ENCODE results near the gene RPA4.
"Not testable (repeated sequence)": the region's sequence is repeated elsewhere in the genome, so short reads cannot be mapped to it uniquely, and the experiment has no call there.

Gene RPA4, protein sequence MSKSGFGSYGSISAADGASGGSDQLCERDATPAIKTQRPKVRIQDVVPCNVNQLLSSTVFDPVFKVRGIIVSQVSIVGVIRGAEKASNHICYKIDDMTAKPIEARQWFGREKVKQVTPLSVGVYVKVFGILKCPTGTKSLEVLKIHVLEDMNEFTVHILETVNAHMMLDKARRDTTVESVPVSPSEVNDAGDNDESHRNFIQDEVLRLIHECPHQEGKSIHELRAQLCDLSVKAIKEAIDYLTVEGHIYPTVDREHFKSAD

DNA sequence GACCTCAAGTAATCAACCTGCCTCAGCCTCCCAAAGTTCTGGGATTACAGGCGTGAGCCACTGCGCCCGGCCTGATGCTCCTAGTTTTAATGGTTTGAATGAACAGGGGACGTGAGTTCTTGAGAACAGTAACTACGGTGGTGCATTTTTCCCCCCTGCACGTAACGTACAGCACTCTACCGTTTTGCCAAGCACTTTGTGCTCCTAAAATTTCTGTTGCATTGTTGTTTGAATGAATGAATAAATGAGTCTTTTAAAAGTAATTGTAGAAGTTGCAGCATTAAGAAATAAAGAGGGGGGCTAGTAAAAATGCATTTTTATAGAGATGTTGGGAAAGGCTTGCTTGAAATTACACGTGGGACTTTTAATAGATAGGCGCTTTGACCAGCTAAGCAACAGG lies at the start of gene RPA4:
TSS of gene RPA4 (plus strand) at position 301 of the 400 bp plus-strand sequence. CDS start 403 bp downstream, outside the sequence.
- Histone ChIP-seq H3K36me3 (ENCODE audit: insufficient read depth, low read length) (no peaks in the 10 kb centered on the region), H2AFZ (ENCODE audit: low read length, unreplicated experiment) (no peak within 1 kb of the TSS), H3K79me2 (ENCODE audit: control insufficient read depth, insufficient read depth, low read length, unreplicated experiment) (no peaks in the 10 kb centered on the region), H3K4me3 (ENCODE audit: low read depth, low read length) (no peak within 1 kb of the TSS), H3K4me1 (ENCODE audit: control insufficient read depth, insufficient read depth, low read length, unreplicated experiment) (no peaks in the 10 kb centered on the region), H3K27ac (ENCODE audit: low read depth, low read length) (no peak within 1 kb of the TSS), H3K27me3 (ENCODE audit: insufficient read depth, low read length) (no peaks in the 10 kb centered on the region)

DNA sequence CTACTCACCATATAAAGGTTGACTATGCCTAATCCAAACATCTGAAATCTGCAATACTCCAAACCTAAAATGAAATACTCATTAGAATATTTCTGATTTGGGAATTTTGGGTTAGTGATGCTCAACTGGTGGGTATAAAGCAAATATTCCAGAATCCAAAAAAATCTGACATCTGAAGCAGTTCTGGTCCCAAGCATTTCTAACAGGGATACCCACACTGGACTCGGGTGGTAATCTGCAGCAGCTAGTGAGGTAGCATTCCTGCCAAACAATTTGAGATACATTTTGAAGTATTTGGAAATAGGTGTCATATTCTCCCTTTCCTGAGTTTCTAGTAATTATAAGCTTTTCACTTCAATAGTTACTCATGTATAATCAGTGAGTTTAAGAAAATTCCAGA lies 49.6 kb upstream of the RPA4 start:
- H3K27me3 ChIP-seq (ENCODE audit: insufficient read depth, low read length) = no peaks in the 10 kb centered on the region
- H3K79me2 ChIP-seq (ENCODE audit: control insufficient read depth, insufficient read depth, low read length, unreplicated experiment) = no peaks in the 10 kb centered on the region
- no peaks in the 10 kb centered on the region for H3K36me3 ChIP-seq (ENCODE audit: insufficient read depth, low read length)
- no peak overlapping the region for H3K4me3 ChIP-seq (ENCODE audit: low read depth, low read length)
- no peak overlapping the region for H2AFZ ChIP-seq (ENCODE audit: low read length, unreplicated experiment)
- H3K27ac ChIP-seq (ENCODE audit: low read depth, low read length) = no peak overlapping the region
- H3K4me1 ChIP-seq (ENCODE audit: control insufficient read depth, insufficient read depth, low read length, unreplicated experiment) = peaks cover 10% of the 10 kb centered on the region

DNA sequence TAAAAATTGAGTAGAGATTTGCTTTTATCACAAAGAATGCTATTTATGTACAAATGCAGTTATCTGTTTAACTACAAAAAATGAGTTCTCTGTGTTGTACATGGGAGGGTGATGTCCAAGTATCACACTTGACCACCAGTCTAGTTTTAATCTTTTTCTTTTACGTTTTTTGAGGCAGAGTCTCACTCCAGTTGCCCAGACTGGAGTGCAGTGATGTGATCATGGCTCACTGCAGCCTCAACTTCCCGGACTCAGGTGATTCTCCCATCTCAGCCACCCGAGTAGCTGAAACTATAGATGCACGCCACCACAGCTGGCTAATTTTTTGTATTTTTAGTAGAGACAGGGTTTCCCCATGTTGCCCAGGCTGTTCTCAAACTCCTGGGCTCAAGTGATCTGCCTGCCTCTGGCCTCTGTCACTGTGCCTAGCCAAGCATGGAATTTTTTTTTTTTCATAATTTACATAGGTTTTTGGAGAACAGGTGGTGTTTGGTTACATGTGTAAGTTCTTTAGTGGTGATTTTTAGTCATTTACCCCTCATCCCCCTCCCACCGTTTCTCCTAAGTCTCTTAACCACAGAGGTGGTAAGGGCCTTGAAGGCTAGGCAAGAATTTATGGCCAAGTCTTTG lies 47.9 kb upstream of the RPA4 start:
- H3K27me3 ChIP-seq (ENCODE audit: insufficient read depth, low read length) = no peaks in the 10 kb centered on the region
- no peak overlapping the region for H3K27ac ChIP-seq (ENCODE audit: low read depth, low read length)
- peaks cover 10% of the 10 kb centered on the region for H3K4me1 ChIP-seq (ENCODE audit: control insufficient read depth, insufficient read depth, low read length, unreplicated experiment)
- H2AFZ ChIP-seq (ENCODE audit: low read length, unreplicated experiment) = no peak overlapping the region
- no peaks in the 10 kb centered on the region for H3K36me3 ChIP-seq (ENCODE audit: insufficient read depth, low read length)
- no peaks in the 10 kb centered on the region for H3K79me2 ChIP-seq (ENCODE audit: control insufficient read depth, insufficient read depth, low read length, unreplicated experiment)
- H3K4me3 ChIP-seq (ENCODE audit: low read depth, low read length) = no peak overlapping the region

DNA sequence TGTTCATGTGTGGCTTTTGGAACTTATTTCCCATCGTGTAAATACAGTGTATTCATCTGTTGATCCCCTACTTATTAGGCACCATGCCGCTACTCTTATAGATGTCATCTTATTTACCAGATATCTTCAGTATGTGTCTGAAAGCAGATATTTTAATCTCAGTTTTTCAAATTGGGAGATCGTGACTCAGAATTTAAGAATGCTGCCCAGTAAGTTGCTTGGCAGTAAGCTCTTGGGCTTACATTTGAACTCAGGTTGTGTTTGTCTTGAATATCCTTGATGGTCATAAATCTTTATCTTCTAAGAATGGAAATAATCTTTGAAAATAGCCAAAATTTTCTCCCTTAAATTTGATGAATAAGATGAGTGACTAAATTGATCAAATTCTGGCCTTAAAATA lies 45.9 kb upstream of the RPA4 start:
- Histone ChIP-seq H3K79me2 (ENCODE audit: control insufficient read depth, insufficient read depth, low read length, unreplicated experiment) (no peaks in the 10 kb centered on the region), H2AFZ (ENCODE audit: low read length, unreplicated experiment) (no peak overlapping the region), H3K4me3 (ENCODE audit: low read depth, low read length) (no peak overlapping the region), H3K27me3 (ENCODE audit: insufficient read depth, low read length) (no peaks in the 10 kb centered on the region), H3K27ac (ENCODE audit: low read depth, low read length) (no peak overlapping the region), H3K4me1 (ENCODE audit: control insufficient read depth, insufficient read depth, low read length, unreplicated experiment) (peaks cover 10% of the 10 kb centered on the region), H3K36me3 (ENCODE audit: insufficient read depth, low read length) (no peaks in the 10 kb centered on the region)

DNA sequence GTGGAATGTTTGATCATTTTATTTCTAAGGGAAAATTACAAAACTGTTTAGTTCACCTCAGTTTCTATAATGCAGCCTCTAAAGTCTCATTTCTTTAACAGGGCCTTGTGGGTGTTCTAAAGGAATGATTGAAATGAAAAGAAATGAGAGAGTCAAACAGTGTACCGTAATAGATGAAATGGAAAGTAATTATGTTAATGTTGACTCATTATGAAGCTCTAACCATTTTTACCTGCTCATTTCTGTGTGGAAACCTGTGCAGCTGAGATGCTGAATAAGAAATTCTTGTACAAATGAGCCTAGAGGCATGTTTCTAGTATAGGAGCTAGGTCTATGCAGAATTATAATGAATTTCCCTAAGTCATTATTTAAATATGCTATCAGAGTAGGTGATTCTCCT lies 45.2 kb upstream of the RPA4 start:
- Histone ChIP-seq H3K36me3 (ENCODE audit: insufficient read depth, low read length) (no peaks in the 10 kb centered on the region), H3K4me1 (ENCODE audit: control insufficient read depth, insufficient read depth, low read length, unreplicated experiment) (peaks cover 10% of the 10 kb centered on the region), H3K79me2 (ENCODE audit: control insufficient read depth, insufficient read depth, low read length, unreplicated experiment) (no peaks in the 10 kb centered on the region), H3K27me3 (ENCODE audit: insufficient read depth, low read length) (no peaks in the 10 kb centered on the region), H2AFZ (ENCODE audit: low read length, unreplicated experiment) (no peak overlapping the region), H3K4me3 (ENCODE audit: low read depth, low read length) (no peak overlapping the region), H3K27ac (ENCODE audit: low read depth, low read length) (no peak overlapping the region)

DNA sequence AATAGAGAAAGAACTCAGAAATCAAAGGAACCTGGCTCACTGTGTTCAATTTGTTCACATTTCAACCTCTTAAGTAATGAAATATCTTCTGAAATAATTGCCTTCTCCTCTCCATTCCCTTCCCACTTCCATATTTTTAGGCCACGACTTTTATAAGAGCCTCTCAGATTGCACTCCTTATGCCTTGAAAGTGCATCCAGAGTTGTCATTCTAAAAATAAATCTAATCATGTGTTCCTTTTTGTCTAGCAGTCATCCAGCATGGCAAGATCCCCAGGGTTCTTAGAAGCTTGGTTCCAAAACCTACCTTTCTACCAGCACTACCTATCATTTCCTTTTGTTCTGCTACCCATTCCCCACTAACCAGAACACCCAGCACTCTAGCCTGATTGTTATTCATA lies 42.4 kb upstream of the RPA4 start:
- no peak overlapping the region for H3K27ac ChIP-seq (ENCODE audit: low read depth, low read length)

DNA sequence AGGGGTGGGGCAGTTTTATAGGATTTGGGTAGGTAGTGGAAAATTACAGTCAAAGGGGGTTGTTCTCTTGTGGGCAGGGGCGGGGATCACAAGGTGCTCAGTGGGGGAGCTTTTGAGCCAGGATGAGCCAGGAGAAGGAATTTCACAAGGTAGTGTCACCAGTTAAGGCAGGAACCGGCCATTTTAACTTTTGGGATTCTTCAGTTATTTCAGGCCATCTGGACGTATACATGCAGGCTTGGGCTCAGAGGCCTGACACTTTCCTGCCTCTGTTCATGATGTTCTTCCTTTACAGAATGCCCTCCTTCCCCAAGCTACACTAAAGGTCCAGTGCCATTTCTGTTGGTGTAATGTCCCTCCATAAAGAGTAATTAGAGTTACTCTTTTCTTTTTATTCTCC lies 41.8 kb upstream of the RPA4 start:
- H3K27ac ChIP-seq (ENCODE audit: low read depth, low read length); H3K36me3 ChIP-seq (ENCODE audit: insufficient read depth, low read length); H3K4me1 ChIP-seq (ENCODE audit: control insufficient read depth, insufficient read depth, low read length, unreplicated experiment); H2AFZ ChIP-seq (ENCODE audit: low read length, unreplicated experiment); H3K27me3 ChIP-seq (ENCODE audit: insufficient read depth, low read length); H3K79me2 ChIP-seq (ENCODE audit: control insufficient read depth, insufficient read depth, low read length, unreplicated experiment); H3K4me3 ChIP-seq (ENCODE audit: low read depth, low read length): not testable (repeated sequence)

More for the DNA sequence above, 42.4 kb upstream of the RPA4 start:
- Histone ChIP-seq H3K27me3 (ENCODE audit: insufficient read depth, low read length) (no peaks in the 10 kb centered on the region), H3K4me3 (ENCODE audit: low read depth, low read length) (no peak overlapping the region), H3K36me3 (ENCODE audit: insufficient read depth, low read length) (no peaks in the 10 kb centered on the region), H2AFZ (ENCODE audit: low read length, unreplicated experiment) (no peak overlapping the region), H3K4me1 (ENCODE audit: control insufficient read depth, insufficient read depth, low read length, unreplicated experiment) (peaks cover 10% of the 10 kb centered on the region), H3K79me2 (ENCODE audit: control insufficient read depth, insufficient read depth, low read length, unreplicated experiment) (no peaks in the 10 kb centered on the region)

DNA sequence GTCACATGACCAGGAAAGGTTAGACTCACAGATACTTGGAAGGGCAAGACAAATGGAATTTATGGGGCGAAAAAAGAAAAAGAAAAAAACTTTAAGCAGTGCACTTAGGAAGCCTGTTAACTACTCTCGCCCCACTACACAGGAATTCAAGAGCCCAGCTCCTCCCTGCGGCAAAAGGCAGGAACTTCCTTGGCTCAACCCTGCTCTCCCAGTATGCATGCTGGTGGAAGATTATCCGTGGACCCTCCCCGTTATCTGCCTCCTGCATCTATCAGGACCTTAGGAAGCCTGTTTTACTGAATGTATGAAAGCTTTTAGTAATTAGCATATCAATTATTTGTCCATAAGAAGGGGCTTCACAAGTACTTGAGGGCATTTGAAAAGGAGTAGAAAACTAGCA lies 40.1 kb upstream of the RPA4 start:
- Histone ChIP-seq H3K27ac (ENCODE audit: low read depth, low read length) (no peak overlapping the region), H3K79me2 (ENCODE audit: control insufficient read depth, insufficient read depth, low read length, unreplicated experiment) (no peaks in the 10 kb centered on the region), H3K27me3 (ENCODE audit: insufficient read depth, low read length) (no peaks in the 10 kb centered on the region), H3K4me1 (ENCODE audit: control insufficient read depth, insufficient read depth, low read length, unreplicated experiment) (no peaks in the 10 kb centered on the region), H3K36me3 (ENCODE audit: insufficient read depth, low read length) (no peaks in the 10 kb centered on the region), H3K4me3 (ENCODE audit: low read depth, low read length) (no peak overlapping the region), H2AFZ (ENCODE audit: low read length, unreplicated experiment) (no peak overlapping the region)

DNA sequence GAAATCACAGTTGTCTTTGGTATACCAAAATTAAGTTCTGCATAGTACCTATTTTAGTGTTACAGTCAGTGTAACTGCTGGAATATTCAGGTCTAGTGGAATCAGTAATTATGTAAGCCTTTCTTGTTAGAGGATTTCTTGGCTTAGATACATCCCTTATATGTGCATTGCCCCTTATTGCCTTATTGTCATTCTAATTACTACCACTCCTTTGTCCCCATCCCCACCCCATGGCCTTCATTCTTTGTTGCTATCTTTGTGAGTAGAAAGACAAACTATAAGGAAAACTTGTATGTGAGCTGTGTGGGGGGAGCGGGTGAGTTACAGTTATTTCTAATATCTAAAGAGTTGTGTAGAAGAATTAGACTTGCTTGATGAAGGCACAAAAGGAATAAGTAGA lies 36.9 kb upstream of the RPA4 start:
- Histone ChIP-seq H3K27ac (ENCODE audit: low read depth, low read length) (no peak overlapping the region), H3K4me1 (ENCODE audit: control insufficient read depth, insufficient read depth, low read length, unreplicated experiment) (no peaks in the 10 kb centered on the region), H3K4me3 (ENCODE audit: low read depth, low read length) (no peak overlapping the region), H3K79me2 (ENCODE audit: control insufficient read depth, insufficient read depth, low read length, unreplicated experiment) (no peaks in the 10 kb centered on the region), H3K27me3 (ENCODE audit: insufficient read depth, low read length) (no peaks in the 10 kb centered on the region), H3K36me3 (ENCODE audit: insufficient read depth, low read length) (no peaks in the 10 kb centered on the region), H2AFZ (ENCODE audit: low read length, unreplicated experiment) (no peak overlapping the region)

DNA sequence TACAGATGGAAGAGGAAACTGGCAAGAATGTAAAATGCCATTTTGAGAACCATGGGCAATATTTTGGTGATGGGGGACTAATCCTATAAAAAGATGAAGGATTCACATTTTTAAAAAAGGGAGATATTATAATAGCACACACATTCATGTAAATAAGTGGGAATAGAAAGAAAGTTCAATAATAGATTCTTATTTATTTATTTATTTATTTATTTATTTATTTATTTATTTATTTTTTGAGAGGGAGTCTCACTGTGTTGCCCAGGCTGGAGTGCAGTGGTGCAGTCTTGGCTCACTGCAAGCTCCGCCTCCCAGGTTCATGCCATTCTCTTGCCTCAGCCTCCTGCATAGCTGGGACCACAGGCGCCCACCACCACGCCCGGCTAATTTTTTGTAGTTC lies 24.3 kb upstream of the RPA4 start:
- not testable (repeated sequence) for H3K79me2 ChIP-seq (ENCODE audit: control insufficient read depth, insufficient read depth, low read length, unreplicated experiment); H3K27ac ChIP-seq (ENCODE audit: low read depth, low read length); H3K4me1 ChIP-seq (ENCODE audit: control insufficient read depth, insufficient read depth, low read length, unreplicated experiment); H3K36me3 ChIP-seq (ENCODE audit: insufficient read depth, low read length); H3K4me3 ChIP-seq (ENCODE audit: low read depth, low read length); H3K27me3 ChIP-seq (ENCODE audit: insufficient read depth, low read length); H2AFZ ChIP-seq (ENCODE audit: low read length, unreplicated experiment)

DNA sequence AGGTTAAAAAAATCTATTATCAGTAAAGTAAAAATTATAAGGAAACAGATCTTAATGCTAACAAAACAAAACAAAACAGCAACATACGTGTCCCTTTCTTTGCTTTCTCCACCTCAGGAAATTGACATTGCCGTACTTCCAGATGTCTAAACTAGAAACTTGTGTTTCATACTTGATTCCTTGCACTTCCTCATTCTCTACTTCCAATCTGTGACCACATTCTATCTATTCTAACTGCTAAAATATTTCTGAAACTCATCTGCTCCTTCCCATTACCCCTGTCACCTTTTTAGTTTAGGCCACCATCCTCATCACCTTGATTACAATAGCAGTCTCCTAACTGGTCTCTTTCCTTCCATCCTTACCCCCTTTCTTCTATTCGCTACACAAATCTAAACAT lies 22.5 kb upstream of the RPA4 start:
- Histone ChIP-seq H3K27me3 (ENCODE audit: insufficient read depth, low read length) (no peaks in the 10 kb centered on the region), H2AFZ (ENCODE audit: low read length, unreplicated experiment) (no peak overlapping the region), H3K4me3 (ENCODE audit: low read depth, low read length) (no peak overlapping the region), H3K79me2 (ENCODE audit: control insufficient read depth, insufficient read depth, low read length, unreplicated experiment) (no peaks in the 10 kb centered on the region), H3K27ac (ENCODE audit: low read depth, low read length) (no peak overlapping the region), H3K4me1 (ENCODE audit: control insufficient read depth, insufficient read depth, low read length, unreplicated experiment) (no peaks in the 10 kb centered on the region), H3K36me3 (ENCODE audit: insufficient read depth, low read length) (no peaks in the 10 kb centered on the region)
